HCT116 (cell line): Measurements from ENCODE around the gene HCN4.

Experiments
- CBX3 ChIP-seq: IDR thresholded peaks from 2 replicates; pipeline ENCODE4 v1.6.1; 2012; ENCODE audit warnings: low read depth
- CEBPB ChIP-seq: IDR thresholded peaks from 2 replicates; pipeline ENCODE4 v1.6.1; 2012; ENCODE audit warnings: low read depth
- CTCF ChIP-seq, 3 experiments: fragments of 200-600 bp in 1 of 3; sonication (generic) in 1 of 3; IDR thresholded peaks in 2 of 3; conservative IDR thresholded peaks in 1 of 3; 2 replicates each; pipeline ENCODE4 v1.5.1; 2012 to 2017; ENCODE audit warnings: low read depth in 2 of 3, low read length in 2 of 3, antibody characterized with exemption in 1 of 3, borderline replicate concordance in 1 of 3, control low read depth in 1 of 3, mild to moderate bottlenecking in 1 of 3, mixed read lengths in 1 of 3, mixed run types in 1 of 3, moderate library complexity in 1 of 3; ENCODE audit not compliant: insufficient read depth in 1 of 3
- ELF1 ChIP-seq: IDR thresholded peaks from 2 replicates; pipeline ENCODE4 v1.6.1; 2012; ENCODE audit warnings: low read depth, borderline replicate concordance
- EZH2 ChIP-seq: fragments of 200-600 bp; sonication (generic); IDR thresholded peaks from 2 replicates; pipeline ENCODE4 v1.6.1; 2017; ENCODE audit warnings: antibody characterized with exemption, mixed run types
- JUND ChIP-seq: IDR thresholded peaks from 2 replicates; pipeline ENCODE4 v1.6.1; 2012
- MAX ChIP-seq: IDR thresholded peaks from 2 replicates; pipeline ENCODE4 v1.6.1; 2012
- POLR2A ChIP-seq: IDR thresholded peaks from 2 replicates; pipeline ENCODE4 v1.7.0; 2011; ENCODE audit warnings: borderline replicate concordance; ENCODE audit not compliant: insufficient read depth, insufficient read length; ENCODE audit errors: extremely low read depth
- RAD21 ChIP-seq: IDR thresholded peaks from 2 replicates; pipeline ENCODE4 v1.6.1; 2012; ENCODE audit warnings: low read depth, mild to moderate bottlenecking
- ZBTB33 ChIP-seq: IDR thresholded peaks from 2 replicates; pipeline ENCODE4 v1.6.1; 2011; ENCODE audit warnings: mild to moderate bottlenecking, low read length, moderate library complexity; ENCODE audit not compliant: insufficient replicate concordance; ENCODE audit errors: extremely low read depth
- ZFX ChIP-seq: fragments of 450-650 bp; IDR thresholded peaks from 2 replicates; pipeline ENCODE4 v1.6.1; 2017
- ZNF274 ChIP-seq: fragments of 200-500 bp; sonication (Bioruptor generic); IDR thresholded peaks from 2 replicates; pipeline ENCODE4 v1.6.1; 2014; ENCODE audit warnings: mild to moderate bottlenecking, low read depth, low read length, inconsistent platforms

- TF ChIP-seq CTCF (IDR thresholded peaks at IDR 0.05 in 2 of 3, conservative IDR thresholded peaks at IDR 0.05 in 1 of 3; ENCODE audit: borderline replicate concordance in 1 of 3, insufficient read depth in 1 of 3, low read depth in 2 of 3, low read length in 2 of 3) (no peak), MAX (no peak), CEBPB (no peak), ELF1 (no peak), ZFX (no peak), JUND (no peak), ZBTB33 (no peak), EZH2 (no peak), RAD21 (no peak), ZNF274 (no peak), CBX3 (no peak), POLR2A (no peak)
Measured at GRCh38 chr15:73303636-73304035, 65.1 kb downstream of the HCN4 start.
